Measurements from ENCODE around the gene RFT1.

The RFT1 gene

DNA sequence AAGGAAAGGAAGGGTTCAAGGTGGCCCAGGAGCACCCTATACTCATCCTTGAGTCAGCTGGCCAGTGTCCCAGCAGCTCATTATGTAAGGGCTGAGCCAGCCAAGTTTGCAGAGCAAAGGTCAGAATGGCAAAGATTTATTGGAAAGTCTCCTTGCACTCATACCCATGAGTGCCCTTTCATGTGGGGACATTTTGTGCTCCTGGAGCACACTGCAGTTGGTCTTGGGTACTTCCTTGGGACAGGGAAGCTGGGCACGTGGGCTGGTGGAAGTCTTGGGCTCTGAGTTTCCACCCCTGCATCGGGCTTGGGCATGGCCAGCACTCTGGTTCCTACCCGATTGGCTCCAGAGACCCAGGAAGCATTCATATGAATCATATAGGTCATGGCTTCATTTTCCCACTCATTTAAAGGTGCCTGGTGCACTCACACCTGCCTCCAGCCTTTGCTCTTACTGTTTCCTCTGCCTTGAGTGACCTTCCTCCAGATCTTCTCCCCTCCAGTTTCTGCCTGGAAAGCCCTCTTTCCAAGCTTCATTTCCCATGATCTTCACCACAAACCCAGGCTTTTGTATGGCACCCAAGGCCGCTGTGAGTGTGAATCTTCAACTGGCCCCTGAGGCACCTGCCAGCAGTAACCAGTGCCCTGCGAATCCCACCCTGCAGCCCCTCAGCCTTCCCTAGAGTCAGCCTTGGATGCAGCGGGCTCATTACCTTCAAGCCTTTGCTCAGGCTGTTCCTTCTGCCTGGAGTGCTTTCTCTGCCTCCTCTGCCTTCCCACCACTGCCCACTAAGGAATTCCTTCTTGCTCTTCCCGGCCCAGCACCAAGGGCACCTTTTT lies 20.2 kb upstream of the RFT1 start:
- no peak for DNase-seq (ENCODE audit: low read depth in 2 of 2)

DNA sequence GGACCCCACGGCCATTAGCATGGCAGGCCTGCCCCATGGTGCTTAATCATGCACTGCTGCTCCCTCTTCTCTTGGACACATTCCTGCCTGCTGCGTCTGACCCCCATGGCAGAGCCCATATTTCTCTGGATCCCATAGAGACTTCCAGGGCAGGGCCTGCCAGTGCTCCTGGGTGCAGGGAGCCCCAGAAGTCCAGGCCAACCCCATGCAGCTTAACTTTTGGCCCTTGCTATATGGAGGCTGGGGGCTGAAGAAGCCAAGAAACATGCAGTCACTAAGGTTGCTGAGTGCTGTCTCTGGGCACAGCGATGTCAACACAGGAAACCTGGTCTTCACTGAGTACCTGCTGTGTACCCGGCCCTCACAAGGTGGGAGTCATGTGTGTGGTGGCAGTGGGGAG lies 19.5 kb upstream of the RFT1 start:
- DNase-seq (ENCODE audit: low read depth in 2 of 2) = no peak

DNA sequence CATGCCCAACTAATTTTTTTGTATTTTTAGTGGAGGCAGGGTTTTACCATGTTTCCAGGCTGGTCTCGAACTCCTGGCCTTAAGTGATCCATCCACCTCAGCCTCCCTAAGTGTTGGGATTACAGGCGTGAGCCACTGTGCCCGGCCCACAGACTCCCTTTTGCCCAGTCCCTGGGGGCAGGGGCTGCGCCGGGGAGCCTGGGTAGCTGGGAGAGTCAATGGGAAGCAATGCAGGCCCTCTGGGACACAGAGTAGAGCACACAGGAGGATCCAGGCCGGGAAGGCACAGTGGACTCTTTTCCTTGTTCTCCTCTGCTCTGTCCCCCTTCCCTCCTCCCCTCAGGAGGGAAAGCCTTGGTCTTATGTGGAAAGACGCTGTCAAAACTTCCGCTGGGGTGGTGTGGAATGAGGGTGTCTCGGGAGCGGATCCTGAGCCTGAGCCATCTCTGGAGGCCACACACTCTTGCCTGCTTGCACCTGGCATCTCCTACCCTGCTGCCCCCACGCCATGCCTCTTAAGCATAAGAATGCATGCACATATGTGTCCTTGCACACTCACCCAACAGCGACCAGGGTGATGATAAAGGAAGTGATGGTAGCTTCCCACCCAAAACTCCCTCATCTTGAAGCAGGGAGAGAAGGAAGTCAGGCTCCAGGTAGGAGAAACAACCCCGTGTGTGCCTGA lies 18.9 kb upstream of the RFT1 start:
- DNase-seq (ENCODE audit: low read depth in 2 of 2) = no peak

DNA sequence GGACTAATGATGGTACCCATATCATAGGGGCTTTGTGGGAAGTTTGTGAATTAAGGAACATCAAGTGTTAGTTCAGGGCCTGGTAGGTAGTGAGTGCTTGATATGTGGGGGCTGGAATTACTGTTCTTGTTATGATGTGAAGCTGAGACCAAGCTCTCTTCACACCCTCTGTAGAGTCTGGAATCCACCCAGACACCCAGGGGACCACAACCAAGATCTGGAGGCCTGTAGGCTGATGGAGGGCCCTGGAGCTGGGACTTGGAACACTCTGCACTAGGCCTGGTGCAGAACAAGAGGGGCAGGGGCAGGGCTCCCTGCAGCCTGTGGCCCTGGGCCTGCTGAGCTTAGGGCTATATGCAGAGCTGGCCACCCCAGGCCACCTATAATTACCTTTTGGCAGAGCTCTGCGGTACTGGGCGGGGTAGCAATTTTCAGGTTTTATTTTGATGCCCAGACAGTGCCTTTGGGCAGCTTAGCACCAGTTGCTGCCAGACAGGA lies 17.7 kb upstream of the RFT1 start:
- no peak for DNase-seq (ENCODE audit: low read depth in 2 of 2)

DNA sequence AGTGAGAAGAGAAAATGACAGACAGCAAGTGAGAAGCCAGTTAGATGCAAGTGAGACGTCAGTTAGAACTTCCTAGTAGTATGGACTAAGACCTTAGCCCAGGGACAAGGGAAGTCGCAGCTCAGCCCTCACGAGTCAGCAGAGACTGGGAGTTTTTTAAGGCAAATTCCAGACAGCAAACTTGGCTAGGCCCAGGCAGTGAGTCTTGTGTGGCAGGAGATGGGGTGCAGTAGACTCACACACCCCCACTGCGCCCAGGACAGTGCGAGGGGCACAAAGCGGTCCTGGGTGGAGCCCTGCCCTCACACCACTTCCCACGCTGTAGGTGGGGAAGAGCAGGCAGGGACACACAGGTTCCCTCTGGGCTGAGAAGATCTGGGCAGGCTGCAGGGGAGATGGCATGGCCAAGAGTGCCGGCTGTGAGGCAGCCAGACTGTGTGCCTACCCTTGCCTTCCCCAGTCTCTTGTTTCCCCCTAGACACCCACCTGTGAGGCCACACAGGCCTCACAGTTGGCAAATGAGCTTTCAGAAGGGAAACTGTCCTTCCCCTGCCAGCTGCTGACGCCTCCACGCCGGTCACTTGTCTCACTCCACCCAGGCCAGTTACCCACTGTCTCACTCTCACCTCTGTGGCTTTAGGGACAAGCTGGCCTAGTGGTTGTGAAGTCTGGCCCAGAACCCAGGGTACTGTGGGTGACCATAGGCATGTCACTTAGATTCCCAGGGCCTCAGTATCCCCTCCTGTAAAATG lies 17.1 kb upstream of the RFT1 start:
- no peak for DNase-seq (ENCODE audit: low read depth in 2 of 2)

DNA sequence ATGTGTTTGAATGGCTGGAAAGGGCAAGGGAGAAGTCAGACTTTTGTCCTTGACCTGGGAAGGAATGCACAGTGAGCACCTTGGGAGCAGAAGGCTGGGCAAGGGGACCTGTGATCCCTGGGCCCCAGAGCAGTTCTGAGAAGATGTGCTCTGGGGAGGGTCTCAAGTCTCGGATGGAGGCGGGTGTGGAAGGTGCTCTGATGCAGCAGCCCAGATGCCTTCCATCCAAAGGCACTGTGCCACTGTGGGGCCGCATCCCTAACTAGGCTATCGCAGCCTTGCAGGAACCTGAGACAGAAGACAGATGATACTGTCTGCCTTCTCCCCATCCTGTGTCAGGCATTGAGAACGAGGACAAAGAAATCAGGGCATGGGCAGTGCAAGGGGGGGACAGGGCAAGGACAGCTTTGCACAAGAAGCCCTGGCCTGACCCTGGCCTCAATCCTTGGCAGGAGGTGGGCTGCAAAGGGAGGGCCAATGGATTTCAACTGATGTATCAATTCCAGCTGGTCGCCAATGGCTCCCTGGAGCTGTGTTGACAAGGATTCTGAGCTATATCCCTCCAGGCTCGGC lies 16.2 kb upstream of the RFT1 start:
- no peak for DNase-seq (ENCODE audit: low read depth in 2 of 2)

DNA sequence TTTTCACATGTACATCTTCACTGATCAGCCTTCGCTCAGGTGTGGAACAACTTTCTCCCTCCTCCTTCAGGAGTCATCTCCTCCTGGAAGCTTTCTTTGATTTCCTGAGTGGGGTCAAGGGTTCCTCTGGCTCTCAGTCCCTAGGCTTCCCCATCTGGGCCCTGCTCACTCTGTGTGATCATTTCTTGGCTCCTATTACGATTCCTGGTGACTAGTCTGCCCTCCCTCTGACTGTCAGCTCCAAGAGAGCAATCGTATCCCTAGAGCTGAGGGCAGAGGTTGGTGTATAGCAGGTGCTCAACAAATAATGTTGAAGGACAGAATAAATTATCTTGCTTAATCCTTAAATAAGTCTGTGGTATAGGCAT lies 15.5 kb upstream of the RFT1 start:
- DNase-seq (ENCODE audit: low read depth in 2 of 2) = no peak

DNA sequence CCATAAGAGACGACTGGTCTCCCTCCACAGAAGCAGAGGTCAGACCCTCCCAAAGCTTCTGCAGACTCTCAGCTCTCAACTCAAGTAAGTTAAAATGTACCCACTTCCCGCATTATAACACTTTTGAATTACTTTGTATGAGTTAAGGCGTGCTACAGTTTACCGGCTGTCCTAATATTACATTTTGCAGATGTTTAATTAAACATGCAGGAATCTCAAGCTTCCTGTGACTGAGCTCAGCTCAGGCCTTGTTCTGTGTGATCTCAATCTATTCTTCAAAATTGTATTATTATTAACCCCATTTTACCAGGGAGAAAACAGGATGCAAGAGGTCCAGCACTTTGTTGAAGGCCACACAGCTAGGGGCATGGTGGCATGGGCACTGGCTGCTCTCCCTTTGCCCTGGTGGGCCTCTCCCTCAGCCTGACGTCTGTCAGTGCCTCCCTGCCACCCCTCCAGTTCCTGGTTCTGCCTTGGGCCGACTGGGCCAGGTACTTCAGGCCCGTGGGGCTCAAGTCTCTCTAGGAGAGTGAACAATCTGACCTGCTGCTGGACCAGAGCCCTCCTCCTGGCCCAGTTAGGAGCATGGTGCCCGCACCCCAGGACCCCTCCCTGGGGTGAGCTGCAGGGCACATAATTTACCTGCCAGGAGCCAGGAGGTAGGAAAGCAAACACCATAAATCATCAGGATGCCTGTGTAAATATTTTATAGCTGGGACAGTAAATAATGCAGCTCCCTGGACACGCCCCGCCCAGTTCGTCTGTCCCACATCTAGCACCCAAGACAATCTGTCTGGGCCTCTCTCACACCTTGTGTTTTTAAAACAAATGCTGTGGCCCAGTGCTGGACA lies 14.9 kb upstream of the RFT1 start:
- no peak for DNase-seq (ENCODE audit: low read depth in 2 of 2)

DNA sequence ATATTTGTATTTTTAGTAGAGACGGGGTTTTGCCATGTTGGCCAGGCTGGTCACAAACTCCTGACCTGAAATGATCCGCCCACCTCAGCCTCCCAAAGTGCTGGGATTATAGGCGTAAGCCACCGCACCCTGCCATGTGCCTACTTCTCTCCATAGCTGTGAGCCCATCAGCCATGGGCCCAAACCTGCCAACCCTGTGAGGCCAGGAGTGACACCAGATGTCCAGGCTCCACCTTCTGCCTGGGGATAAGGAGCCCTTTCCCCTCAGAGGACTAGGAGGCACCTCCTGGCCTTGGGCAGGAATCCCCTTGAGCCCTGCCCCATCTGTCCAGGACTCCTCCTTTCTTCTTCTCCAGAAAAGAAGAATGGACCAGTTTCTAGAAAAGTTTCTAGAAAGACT lies 14.2 kb upstream of the RFT1 start:
- no peak for DNase-seq (ENCODE audit: low read depth in 2 of 2)

DNA sequence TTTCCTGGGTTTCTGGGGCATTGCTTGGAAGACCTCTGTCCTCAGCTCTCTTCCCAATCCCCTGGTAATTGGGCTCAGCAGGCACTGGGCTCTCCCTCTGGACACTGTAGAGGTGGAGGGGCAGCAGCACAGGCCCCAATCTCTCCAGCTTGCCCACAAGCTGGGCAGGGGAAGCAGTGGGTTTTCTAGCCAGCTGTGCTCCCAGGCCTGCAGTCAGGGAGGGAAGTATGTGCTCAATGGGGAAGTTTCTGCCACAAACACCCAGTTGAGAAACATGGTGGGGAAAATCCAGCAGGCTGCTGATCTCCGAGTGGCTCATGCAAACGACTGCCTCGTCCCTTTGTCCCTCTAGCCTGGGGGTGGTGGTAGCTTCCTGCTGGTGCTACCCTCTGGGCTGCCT lies 12.8 kb upstream of the RFT1 start:
- DNase-seq (ENCODE audit: low read depth in 2 of 2) = no peak

DNA sequence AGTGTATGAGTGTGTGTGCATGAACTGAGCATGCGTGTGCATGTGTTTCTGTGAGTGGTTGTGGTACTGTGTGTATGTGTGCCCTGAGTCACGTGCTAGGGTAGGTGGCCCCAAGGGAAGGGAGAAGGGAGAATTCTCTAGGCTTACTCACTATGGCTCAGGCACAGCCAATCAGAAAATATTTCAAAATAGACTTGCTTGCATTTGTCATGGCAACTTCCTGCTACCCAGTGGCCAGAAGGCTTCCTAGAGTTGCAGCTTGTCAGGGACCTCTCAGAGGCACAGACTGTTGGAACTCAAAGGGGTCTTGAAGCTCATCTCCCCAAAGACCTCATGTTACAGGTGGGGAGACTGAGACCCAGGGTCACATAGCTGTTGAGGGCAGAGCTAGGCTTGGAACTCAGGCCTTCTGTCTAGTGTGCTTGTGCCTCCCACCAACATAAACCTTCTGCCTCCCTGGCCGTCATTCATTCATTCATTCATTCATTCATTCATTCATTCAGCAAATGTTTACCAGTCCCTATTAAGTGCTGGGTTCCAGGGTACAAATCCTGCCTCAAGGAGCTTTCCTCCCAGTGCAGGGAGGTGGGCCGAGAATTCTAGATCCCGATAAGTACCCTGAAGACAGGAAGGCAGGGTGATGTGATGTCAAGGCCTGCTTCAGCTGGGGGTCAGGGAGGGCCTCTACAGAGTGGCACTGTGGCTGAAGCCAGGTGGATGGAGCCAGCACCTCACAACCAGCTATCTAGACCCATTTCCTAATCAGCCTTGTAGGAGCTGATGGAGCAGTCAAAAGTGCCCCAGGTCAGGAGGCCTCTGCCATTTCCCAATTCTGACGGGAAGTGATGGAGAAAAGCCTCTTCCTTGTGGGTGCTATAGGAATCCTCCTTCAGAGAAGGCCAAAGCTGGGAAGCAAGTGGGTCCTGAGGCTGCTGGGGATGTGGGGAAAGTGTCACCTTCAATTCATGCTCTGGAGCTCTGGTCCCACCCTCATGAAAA lies 10.9 kb upstream of the RFT1 start:
- no peak for DNase-seq (ENCODE audit: low read depth in 2 of 2)

DNA sequence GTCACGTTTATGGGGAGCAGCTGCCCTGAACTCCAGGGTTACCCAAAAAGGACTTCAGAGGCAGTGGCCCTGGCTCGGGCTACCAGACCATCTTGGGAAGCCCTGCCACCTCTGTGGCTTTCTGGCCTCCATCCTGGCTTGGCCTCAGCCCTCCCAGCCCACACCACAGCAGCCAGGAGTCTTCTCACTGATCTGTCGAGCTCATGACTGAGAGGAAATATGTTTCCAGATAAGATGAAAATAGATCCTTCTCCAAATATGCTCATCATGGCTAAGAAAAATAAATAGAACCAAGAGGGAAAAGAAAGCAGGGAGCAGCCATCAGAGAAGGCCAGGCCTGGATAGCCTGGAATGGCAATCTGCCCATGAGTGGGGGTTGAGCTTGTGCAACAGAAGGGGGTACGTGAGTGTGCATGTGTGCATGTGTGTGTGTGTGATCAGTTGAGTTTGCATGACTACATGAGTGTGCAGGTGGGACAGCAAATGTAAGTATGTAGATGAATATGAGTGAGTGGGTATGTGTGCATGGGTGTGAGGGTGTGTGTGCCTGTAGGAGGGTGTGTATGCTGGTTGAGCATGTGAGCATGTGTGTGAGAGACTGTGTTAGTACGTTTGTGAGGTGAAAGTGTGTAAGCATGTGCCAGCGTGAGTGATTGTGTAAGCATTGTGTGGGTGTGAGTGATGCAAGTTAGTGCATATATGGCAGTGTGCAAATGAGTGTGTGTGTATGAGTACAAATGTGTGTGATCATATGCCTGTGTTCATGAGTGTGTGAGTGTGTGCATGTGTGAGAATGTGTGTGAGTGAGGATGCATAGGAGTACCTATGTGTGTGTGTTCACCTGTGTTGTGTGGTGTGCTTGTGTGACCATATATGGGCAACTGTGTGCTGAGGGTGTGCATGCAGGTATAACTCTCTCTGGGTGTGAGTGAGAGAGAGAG lies 9.9 kb upstream of the RFT1 start:
- DNase-seq (ENCODE audit: low read depth in 2 of 2) = no peak

DNA sequence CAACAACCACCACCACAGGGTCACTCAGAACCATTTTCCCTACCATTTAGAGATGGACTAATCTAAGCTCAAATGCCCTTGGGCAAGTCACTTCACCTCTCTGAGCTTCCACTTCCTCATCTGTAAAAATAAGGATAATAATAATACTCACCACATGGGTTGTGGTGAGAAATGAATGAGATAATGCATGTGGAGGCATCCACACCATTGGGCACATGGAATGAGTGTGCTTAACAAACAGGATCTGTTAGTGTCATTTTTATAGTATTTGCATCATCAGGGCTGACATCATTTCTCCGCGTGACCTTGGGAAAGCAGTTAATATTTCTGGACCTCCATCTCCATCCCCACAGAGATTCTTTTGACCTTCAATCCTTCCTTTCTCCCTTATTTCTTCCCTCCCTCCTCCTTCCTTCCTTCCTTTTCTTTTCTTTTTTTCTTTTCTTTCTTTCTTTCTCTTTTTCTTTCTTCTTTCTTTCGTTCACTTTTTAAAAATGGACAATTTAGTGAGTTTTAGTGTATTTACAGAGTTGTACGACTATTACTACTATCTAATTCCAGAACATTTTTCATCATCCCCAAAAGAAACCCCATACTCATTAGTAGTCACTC lies 7.7 kb upstream of the RFT1 start:
- no peak for DNase-seq (ENCODE audit: low read depth in 2 of 2)

DNA sequence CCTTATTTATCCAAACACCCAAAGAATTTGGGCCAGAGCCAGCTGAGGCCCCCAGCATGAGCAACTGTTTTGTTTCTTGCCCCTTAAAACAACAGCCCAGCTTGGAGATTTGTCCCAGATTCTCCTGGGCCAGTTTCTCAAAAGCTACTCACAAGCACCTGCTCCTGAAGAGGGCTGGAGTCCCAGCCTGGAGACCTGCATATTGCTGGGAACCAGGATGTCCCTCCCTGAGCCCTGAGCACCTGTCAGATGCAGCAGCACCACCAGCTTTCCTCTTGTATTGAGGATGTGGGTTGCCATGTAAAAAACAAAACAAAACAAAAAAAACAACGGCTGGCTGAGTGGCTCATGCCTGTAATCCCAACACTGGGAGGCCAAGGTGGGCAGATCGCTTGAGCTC lies 7.0 kb upstream of the RFT1 start:
- DNase-seq (ENCODE audit: low read depth in 2 of 2) = no peak

DNA sequence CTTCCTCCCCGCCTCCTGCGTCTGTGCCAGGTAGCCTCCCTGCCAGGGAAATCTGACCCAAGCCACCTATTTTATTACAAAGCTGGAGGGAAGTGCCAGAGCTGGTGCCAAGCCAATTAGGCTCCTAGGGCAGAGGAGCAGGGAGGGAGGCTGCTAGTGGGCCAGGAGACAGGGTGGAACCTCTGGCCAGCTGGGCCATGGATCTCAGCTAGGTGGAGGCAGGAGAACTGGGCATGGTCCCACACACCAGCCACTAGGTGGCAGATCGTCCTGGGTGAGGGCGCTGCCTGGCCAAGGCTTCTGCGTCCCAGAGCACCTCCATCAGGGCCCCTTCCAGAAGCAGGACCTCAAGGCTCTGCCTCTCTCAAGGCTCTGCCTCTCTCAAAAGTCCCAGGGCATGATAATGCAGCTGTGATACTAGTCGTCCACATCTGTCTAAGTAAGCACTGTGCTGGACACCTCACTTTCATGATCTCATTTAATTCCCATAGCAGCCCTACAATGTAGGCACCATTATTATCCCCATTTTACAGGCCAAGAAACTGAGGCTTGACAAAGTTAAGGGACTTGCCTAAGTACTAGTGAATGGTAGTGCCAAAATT lies 4.5 kb upstream of the RFT1 start:
- DNase-seq (ENCODE audit: low read depth in 2 of 2) = peak; percentile 35 to 52

DNA sequence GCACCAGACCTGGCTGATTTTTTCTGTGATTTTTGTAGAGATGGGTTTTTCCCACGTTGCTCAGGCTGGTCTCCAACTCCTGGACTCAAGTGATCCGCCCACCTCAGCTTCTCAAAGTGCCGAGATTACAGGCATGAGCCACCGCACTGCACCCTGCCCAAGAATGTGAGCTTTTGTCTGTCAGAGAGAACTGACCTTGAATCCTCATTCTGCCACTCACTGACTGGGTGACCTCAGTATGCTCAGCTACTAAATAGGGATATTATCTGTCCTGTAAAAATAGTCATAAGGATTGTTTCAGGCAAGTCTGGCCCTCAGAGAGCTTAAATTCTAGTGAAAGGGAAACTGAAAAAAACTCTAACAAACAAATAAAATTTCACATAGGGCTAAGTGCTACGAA lies 2.1 kb upstream of the RFT1 start:
- no peak for DNase-seq (ENCODE audit: low read depth in 2 of 2)

DNA sequence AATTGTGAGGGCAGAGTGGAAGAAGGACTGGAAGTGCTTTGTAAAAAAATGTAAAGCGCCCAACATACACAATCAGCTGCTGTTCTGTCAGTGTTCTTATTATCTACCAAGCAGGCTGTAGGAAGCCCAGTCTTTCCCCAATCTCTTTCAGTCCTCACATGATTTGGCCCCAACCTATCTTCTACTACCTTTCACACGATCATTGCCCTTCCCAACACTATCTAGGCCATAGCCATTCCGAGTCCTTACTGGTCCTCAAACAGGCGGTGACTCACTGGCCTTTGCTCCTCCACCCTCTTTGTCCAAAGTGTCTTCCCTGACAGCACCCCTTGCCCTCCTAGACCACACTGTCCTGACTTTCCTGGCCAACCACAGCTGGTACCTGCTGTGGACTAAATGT lies 861 bp upstream of the RFT1 start:
- no peak for DNase-seq (ENCODE audit: low read depth in 2 of 2)

DNA sequence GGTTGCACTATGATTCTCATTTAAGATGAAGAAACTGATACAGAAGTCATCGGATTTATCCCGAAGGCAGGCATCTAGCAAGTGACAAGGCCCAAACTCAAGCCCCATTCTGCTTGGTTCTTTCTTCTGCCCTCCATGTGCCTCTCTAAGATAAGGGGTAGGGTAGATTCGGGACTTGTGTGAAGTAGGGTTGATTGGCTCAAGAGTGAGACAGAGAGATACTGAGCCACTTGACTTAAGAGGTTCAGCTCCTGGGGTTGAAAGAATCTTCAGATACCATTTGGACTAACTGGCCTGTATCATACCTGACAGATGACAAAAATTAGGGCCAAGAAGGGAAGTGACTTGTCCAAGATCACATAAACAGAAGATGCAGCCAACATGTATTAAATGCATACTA lies 891 bp downstream of the RFT1 start:
- DNase-seq (ENCODE audit: low read depth in 2 of 2) = no peak
